Smooth muscle cell (in vitro differentiated cells): Measurements from ENCODE around the gene ENKD1. TPM values are rescaled to one million over a fixed set of nuclear protein-coding genes. Genes with fewer than 3 reads are reported as not detected.

ENCODE experiments used
- DNase-seq: peaks from one replicate; lab custom pipeline; 2025; ENCODE audit not compliant: unreplicated experiment; lab: John Stamatoyannopoulos, UW
- H2AFZ ChIP-seq: fragments of 200-600 bp; sonication (generic); 2 replicates; pipeline ENCODE4 v1.6.0; 2016; ENCODE audit warnings: antibody characterized with exemption, low read depth, mild to moderate bottlenecking
- H3F3A ChIP-seq: fragments of 200-600 bp; sonication (generic); 2 replicates; pipeline ENCODE4 v1.6.0; 2017; ENCODE audit warnings: antibody characterized with exemption, low read depth
- H3K27ac ChIP-seq: fragments of 200-600 bp; sonication (generic); 2 replicates; pipeline ENCODE4 v1.5.1; 2016; ENCODE audit warnings: low read depth, mild to moderate bottlenecking
- H3K27me3 ChIP-seq: fragments of 200-600 bp; sonication (generic); 2 replicates; pipeline ENCODE4 v1.6.1; 2016; ENCODE audit warnings: low read depth, mild to moderate bottlenecking
- H3K36me3 ChIP-seq: fragments of 200-600 bp; sonication (generic); 2 replicates; pipeline ENCODE4 v1.5.1; 2016; ENCODE audit warnings: low read depth
- H3K4me1 ChIP-seq: fragments of 200-600 bp; sonication (generic); 2 replicates; pipeline ENCODE4 v1.5.1; 2016; ENCODE audit warnings: low read depth
- H3K4me2 ChIP-seq: fragments of 200-600 bp; sonication (generic); 2 replicates; pipeline ENCODE4 v1.6.0; 2016; ENCODE audit warnings: mild to moderate bottlenecking
- H3K4me3 ChIP-seq: fragments of 200-600 bp; sonication (generic); 2 replicates; pipeline ENCODE4 v1.5.1; 2016; ENCODE audit warnings: mild to moderate bottlenecking
- H3K79me2 ChIP-seq: fragments of 200-600 bp; sonication (generic); 2 replicates; pipeline ENCODE4 v1.6.0; 2016; ENCODE audit warnings: low read depth, mild to moderate bottlenecking
- H3K9ac ChIP-seq: fragments of 200-600 bp; sonication (generic); 2 replicates; pipeline ENCODE4 v1.6.0; 2016; ENCODE audit warnings: low read depth
- H3K9me3 ChIP-seq: fragments of 200-600 bp; sonication (generic); replicated peaks from 2 replicates; pipeline ENCODE4 v1.5.1; 2016; ENCODE audit warnings: low read depth
- H4K20me1 ChIP-seq: fragments of 200-600 bp; sonication (generic); 2 replicates; pipeline ENCODE4 v1.6.0; 2016; ENCODE audit warnings: low read depth
- WGBS: methylation state at CpG from one replicate; pipeline ENCODE4 v1.1.7; 2016; ENCODE audit warnings: low lambda C conversion rate; 5-methylcytosine and 5-hydroxymethylcytosine counted together
- polyA plus RNA-seq: library from polyadenylated mRNA; unstranded; fragments of >200 nt; fragmentation: Nextera tagmentation; extraction: Ambion mirVana; gene quantifications from 2 replicates; pipeline ENCODE4 v1.2.1, GENCODE V29; 2016
- total RNA-seq: library from RNA; depleted of rRNA; stranded (reverse); fragments of >200 nt; gene quantifications from 2 replicates; pipeline ENCODE4 v1.2.3, GENCODE V29; 2014
- TF ChIP-seq, protein P1 (sequence below): fragments of 200-600 bp; sonication (generic); IDR thresholded peaks from 2 replicates; pipeline ENCODE4 v1.5.1; 2017; ENCODE audit warnings: borderline replicate concordance, mild to moderate bottlenecking, antibody characterized with exemption; ENCODE audit not compliant: insufficient read depth, poor library complexity, severe bottlenecking

ENKD1 gene
- total and polyA plus RNA-seq, 2 experiments from 2014 or later, result 9.8 to 14.2 TPM

DNA sequence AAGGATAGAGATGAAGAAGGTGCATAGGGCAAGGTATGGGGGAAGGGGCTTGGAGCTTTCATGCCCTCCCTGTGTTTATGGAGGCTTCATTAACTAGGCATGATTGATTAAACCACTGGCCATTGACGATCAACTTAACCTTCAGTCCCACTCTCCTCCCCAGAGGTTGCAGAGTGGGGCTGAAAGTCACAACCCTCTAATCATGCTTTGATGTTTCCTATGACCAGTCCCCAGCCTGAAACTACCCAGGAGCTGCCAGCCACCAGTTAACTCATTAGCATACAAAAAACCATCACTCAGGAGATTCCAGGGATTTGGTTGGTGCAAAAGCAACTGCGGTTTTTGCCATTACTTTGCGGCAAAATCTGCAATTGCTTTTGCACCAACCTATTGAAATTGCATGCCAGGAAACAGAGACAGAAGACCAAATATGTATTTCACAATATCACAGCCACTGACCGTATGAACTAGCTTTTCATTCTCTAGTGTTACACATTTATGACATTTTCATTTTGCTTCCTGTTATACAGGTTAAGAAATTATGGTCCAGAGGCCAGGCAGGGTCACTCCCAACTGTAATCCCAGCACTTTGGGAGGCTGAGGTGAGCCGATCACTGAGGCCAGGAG is 47.2 kb upstream of the ENKD1 start:
- 79% methylated on average over 5 of the region's 5 CpGs for WGBS
- no peak for DNase-seq
- Histone ChIP-seq H3K4me3 (no peak overlapping the region), H3K36me3 (no peaks in the 10 kb centered on the region), H4K20me1 (peaks cover 80% of the 10 kb centered on the region), H2AFZ (no peak overlapping the region), H3K9ac (no peak overlapping the region), H3K79me2 (peaks cover 90% of the 10 kb centered on the region), H3K4me2 (no peak overlapping the region), H3K27me3 (no peaks in the 10 kb centered on the region), H3F3A (no peaks in the 10 kb centered on the region), H3K9me3 (no peaks in the 10 kb centered on the region), H3K4me1 (peaks cover 7% of the 10 kb centered on the region), H3K27ac (no peak overlapping the region)
- TF ChIP-seq, protein P1, sequence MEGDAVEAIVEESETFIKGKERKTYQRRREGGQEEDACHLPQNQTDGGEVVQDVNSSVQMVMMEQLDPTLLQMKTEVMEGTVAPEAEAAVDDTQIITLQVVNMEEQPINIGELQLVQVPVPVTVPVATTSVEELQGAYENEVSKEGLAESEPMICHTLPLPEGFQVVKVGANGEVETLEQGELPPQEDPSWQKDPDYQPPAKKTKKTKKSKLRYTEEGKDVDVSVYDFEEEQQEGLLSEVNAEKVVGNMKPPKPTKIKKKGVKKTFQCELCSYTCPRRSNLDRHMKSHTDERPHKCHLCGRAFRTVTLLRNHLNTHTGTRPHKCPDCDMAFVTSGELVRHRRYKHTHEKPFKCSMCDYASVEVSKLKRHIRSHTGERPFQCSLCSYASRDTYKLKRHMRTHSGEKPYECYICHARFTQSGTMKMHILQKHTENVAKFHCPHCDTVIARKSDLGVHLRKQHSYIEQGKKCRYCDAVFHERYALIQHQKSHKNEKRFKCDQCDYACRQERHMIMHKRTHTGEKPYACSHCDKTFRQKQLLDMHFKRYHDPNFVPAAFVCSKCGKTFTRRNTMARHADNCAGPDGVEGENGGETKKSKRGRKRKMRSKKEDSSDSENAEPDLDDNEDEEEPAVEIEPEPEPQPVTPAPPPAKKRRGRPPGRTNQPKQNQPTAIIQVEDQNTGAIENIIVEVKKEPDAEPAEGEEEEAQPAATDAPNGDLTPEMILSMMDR, result no peak

DNA sequence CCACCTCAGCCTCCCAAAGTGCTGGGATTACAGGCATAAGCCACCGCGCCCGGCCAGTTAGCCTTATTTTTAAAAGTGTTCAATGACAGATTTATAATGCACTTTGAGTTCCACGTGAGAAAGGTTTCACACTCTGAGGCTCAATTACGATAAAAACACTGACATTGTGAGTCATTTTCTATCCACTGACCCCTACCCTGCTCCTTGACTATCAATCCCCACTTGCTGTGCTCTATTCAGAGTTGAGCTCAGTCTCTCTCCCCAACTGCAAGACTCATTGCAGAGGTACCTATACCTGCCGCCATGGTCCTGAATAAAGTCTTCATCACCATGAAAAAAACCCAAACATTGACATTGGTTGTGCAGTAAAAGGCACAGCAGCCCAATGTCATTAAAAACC is 44.1 kb upstream of the ENKD1 start:
- Histone ChIP-seq H3K4me1 (no peaks in the 10 kb centered on the region), H3K27me3 (no peaks in the 10 kb centered on the region), H3K79me2 (peaks cover 82% of the 10 kb centered on the region), H3F3A (no peaks in the 10 kb centered on the region), H2AFZ (no peak overlapping the region), H3K9me3 (no peaks in the 10 kb centered on the region), H3K4me3 (no peak overlapping the region), H3K36me3 (no peaks in the 10 kb centered on the region), H3K4me2 (no peak overlapping the region), H3K9ac (no peak overlapping the region), H3K27ac (no peak overlapping the region), H4K20me1 (peaks cover 83% of the 10 kb centered on the region)
- WGBS, result 95% methylated on average over 6 of the region's 6 CpGs
- no peak for DNase-seq
- TF ChIP-seq, protein P1, result no peak

DNA sequence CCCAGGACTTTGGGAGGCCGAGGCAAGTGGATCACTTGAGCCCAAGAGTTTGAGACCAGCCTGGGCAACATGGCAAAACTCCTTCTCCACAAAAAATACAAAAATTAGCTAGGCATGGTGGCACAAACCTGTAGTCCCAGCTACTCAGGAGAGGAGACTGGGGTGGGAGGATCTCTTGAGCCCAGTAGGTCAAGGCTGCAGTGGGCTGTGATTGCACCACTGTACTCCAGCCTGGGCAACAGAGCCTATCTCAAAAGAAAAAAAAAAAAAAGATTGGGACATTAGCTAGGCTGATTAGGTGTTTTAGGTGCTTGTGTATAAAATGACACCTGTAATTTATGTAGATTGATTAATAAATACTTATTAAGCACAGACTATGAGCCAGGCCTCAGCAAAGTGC is 42.5 kb upstream of the ENKD1 start:
- WGBS, result 82% methylated on average over 1 of the region's 1 CpG
- Histone ChIP-seq H3K4me2 (no peak overlapping the region), H3K27ac (no peak overlapping the region), H2AFZ (no peak overlapping the region), H3F3A (no peaks in the 10 kb centered on the region), H3K9me3 (no peaks in the 10 kb centered on the region), H3K36me3 (no peaks in the 10 kb centered on the region), H3K27me3 (no peaks in the 10 kb centered on the region), H4K20me1 (peaks cover 83% of the 10 kb centered on the region), H3K4me3 (no peak overlapping the region), H3K9ac (no peak overlapping the region), H3K4me1 (no peaks in the 10 kb centered on the region), H3K79me2 (peaks cover 75% of the 10 kb centered on the region)
- TF ChIP-seq, protein P1, result no peak
- DNase-seq, result no peak

DNA sequence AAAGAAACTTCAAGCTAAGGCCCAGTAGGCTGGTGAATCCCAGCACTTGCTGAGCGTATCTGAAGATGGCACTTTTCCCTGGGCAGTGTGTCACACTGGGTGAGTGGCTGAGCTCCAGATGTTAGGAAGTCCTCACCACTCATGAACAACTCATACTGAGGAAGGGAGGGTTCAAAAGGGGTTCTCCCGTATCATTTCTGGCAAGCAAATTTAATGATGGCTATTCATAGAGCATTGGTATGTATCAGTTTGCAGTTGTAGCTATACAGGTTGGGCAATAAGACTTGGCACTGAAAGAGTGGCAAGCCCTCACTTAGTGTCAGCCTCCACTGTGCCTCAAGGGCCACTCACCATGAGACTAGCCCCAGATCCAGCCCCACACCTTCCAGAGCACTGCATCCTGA is 41.8 kb upstream of the ENKD1 start:
- Histone ChIP-seq H3K9me3 (no peaks in the 10 kb centered on the region), H3K36me3 (no peaks in the 10 kb centered on the region), H2AFZ (no peak overlapping the region), H3K4me3 (no peak overlapping the region), H4K20me1 (peaks cover 83% of the 10 kb centered on the region), H3K27me3 (no peaks in the 10 kb centered on the region), H3K79me2 (peaks cover 71% of the 10 kb centered on the region), H3F3A (no peaks in the 10 kb centered on the region), H3K9ac (no peak overlapping the region), H3K4me1 (no peaks in the 10 kb centered on the region), H3K27ac (no peak overlapping the region), H3K4me2 (no peak overlapping the region)
- 97% methylated on average over 2 of the region's 2 CpGs for WGBS
- DNase-seq, result no peak
- TF ChIP-seq, protein P1, result no peak
